Duodenal mucosa (tissue), 2 donors: ENCODE results near the gene MYO3A.

Source experiments
- H3K27ac ChIP-seq: one replicate; pipeline ENCODE4 v1.7.0; 2013; ENCODE audit warnings: low read depth, low read length
- H3K27me3 ChIP-seq, 2 donors: one replicate each; pipeline ENCODE4 v1.7.0; 2013; ENCODE audit warnings: low read length in 2 of 2, control low read depth in 1 of 2; ENCODE audit not compliant: insufficient read depth in 2 of 2, control insufficient read depth in 1 of 2
- H3K36me3 ChIP-seq, 2 donors: one replicate each; pipeline ENCODE4 v1.7.0; 2013; ENCODE audit warnings: low read length in 2 of 2, control low read depth in 1 of 2; ENCODE audit not compliant: insufficient read depth in 2 of 2, control insufficient read depth in 1 of 2
- H3K4me1 ChIP-seq, 2 donors: one replicate each; pipeline ENCODE4 v1.7.0; 2013; ENCODE audit warnings: low read length in 2 of 2, control low read depth in 1 of 2; ENCODE audit not compliant: insufficient read depth in 2 of 2, control insufficient read depth in 1 of 2
- H3K4me3 ChIP-seq, 2 donors: one replicate each; pipeline ENCODE4 v1.7.0; 2013; ENCODE audit warnings: low read length in 2 of 2, low read depth in 1 of 2
- H3K9ac ChIP-seq, 2 donors: one replicate each; pipeline ENCODE4 v1.7.0; 2013; ENCODE audit warnings: low read length in 2 of 2, low read depth in 1 of 2
- H3K9me3 ChIP-seq, 2 donors: one replicate each; pipeline ENCODE4 v1.7.0; 2013; ENCODE audit warnings: low read length in 2 of 2, control low read depth in 1 of 2; ENCODE audit not compliant: control insufficient read depth in 1 of 2

Gene MYO3A

GRCh38 chr10:26235761-26236160 lies 301.7 kb downstream of the MYO3A start:
- Histone ChIP-seq H3K4me3 (no peak overlapping the region), H3K27me3 (no peaks in the 10 kb centered on the region), H3K4me1 (no peaks in the 10 kb centered on the region), H3K27ac (no peak overlapping the region), H3K9me3 (no peaks in the 10 kb centered on the region), H3K9ac (no peak overlapping the region), H3K36me3 (no peaks in the 10 kb centered on the region)

GRCh38 chr10:26238378-26238777 lies 304.3 kb downstream of the MYO3A start:
- Histone ChIP-seq H3K9ac (no peak overlapping the region), H3K27ac (no peak overlapping the region), H3K27me3 (no peaks in the 10 kb centered on the region)

GRCh38 chr10:26242706-26243350 lies 308.8 kb downstream of the MYO3A start:
- Histone ChIP-seq H3K36me3 (no peaks in the 10 kb centered on the region), H3K4me3 (no peak overlapping the region)

More at GRCh38 chr10:26238378-26238777, 304.3 kb downstream of the MYO3A start:
- H3K9me3 ChIP-seq: no peaks in the 10 kb centered on the region
- H3K4me1 ChIP-seq: no peaks in the 10 kb centered on the region
- H3K4me3 ChIP-seq: no peak overlapping the region
- H3K36me3 ChIP-seq: no peaks in the 10 kb centered on the region

GRCh38 chr10:26243351-26243720 lies 309.3 kb downstream of the MYO3A start:
- Histone ChIP-seq H3K9ac (no peak overlapping the region), H3K27me3 (no peaks in the 10 kb centered on the region), H3K4me1 (no peaks in the 10 kb centered on the region), H3K9me3 (no peaks in the 10 kb centered on the region), H3K27ac (no peak overlapping the region), H3K36me3 (no peaks in the 10 kb centered on the region), H3K4me3 (no peak overlapping the region)

More at GRCh38 chr10:26242706-26243350, 308.8 kb downstream of the MYO3A start:
- Histone ChIP-seq H3K4me1 (no peaks in the 10 kb centered on the region), H3K9ac (no peak overlapping the region), H3K27ac (no peak overlapping the region), H3K27me3 (no peaks in the 10 kb centered on the region), H3K9me3 (no peaks in the 10 kb centered on the region)

- H3K9ac ChIP-seq: no peak overlapping the region
- no peaks in the 10 kb centered on the region for H3K9me3 ChIP-seq
- H3K4me3 ChIP-seq: no peak overlapping the region
- no peaks in the 10 kb centered on the region for H3K36me3 ChIP-seq
- no peaks in the 10 kb centered on the region for H3K27me3 ChIP-seq
- no peaks in the 10 kb centered on the region for H3K4me1 ChIP-seq
- no peak overlapping the region for H3K27ac ChIP-seq
Observed at GRCh38 chr10:26249681-26250080, 315.7 kb downstream of the MYO3A start.

GRCh38 chr10:26251925-26252324 lies 317.9 kb downstream of the MYO3A start:
- Histone ChIP-seq H3K9me3 (no peaks in the 10 kb centered on the region), H3K9ac (no peak overlapping the region)

GRCh38 chr10:26254616-26255015 lies 320.6 kb downstream of the MYO3A start:
- Histone ChIP-seq H3K36me3 (no peaks in the 10 kb centered on the region), H3K9ac (no peak overlapping the region)

More at GRCh38 chr10:26251925-26252324, 317.9 kb downstream of the MYO3A start:
- no peak overlapping the region for H3K27ac ChIP-seq
- no peaks in the 10 kb centered on the region for H3K27me3 ChIP-seq
- no peaks in the 10 kb centered on the region for H3K4me1 ChIP-seq
- no peaks in the 10 kb centered on the region for H3K36me3 ChIP-seq
- no peak overlapping the region for H3K4me3 ChIP-seq

GRCh38 chr10:26259341-26259740 lies 325.3 kb downstream of the MYO3A start:
- H3K9ac ChIP-seq: no peak overlapping the region
- no peak overlapping the region for H3K4me3 ChIP-seq
- no peaks in the 10 kb centered on the region for H3K36me3 ChIP-seq
- no peaks in the 10 kb centered on the region for H3K9me3 ChIP-seq
- H3K27me3 ChIP-seq: no peaks in the 10 kb centered on the region
- no peak overlapping the region for H3K27ac ChIP-seq
- no peaks in the 10 kb centered on the region for H3K4me1 ChIP-seq

More at GRCh38 chr10:26254616-26255015, 320.6 kb downstream of the MYO3A start:
- no peak overlapping the region for H3K4me3 ChIP-seq
- H3K9me3 ChIP-seq: no peaks in the 10 kb centered on the region
- no peaks in the 10 kb centered on the region for H3K4me1 ChIP-seq
- no peak overlapping the region for H3K27ac ChIP-seq
- no peaks in the 10 kb centered on the region for H3K27me3 ChIP-seq
